SU-DHL-6 (cell line): Measurements from ENCODE around the gene CCDC182.

Experiments
- H2AFZ ChIP-seq: fragments of 200-600 bp; sonication (generic); 2 replicates; pipeline ENCODE4 v1.6.1; 2014; ENCODE audit warnings: low read depth, mild to moderate bottlenecking, moderate library complexity, mixed read lengths, antibody characterized with exemption, low read length; ENCODE audit not compliant: severe bottlenecking
- H3F3A ChIP-seq: fragments of 200-600 bp; shearing (Covaris generic); 2 replicates; pipeline ENCODE4 v1.6.0; 2016; ENCODE audit warnings: antibody characterized with exemption, mild to moderate bottlenecking; ENCODE audit not compliant: insufficient read depth
- H3K27ac ChIP-seq: fragments of 200-600 bp; sonication (generic); 2 replicates; pipeline ENCODE4 v1.5.1; 2016; ENCODE audit warnings: low read depth, mild to moderate bottlenecking, low read length, moderate library complexity, mixed read lengths
- H3K27me3 ChIP-seq: fragments of 200-600 bp; sonication (generic), shearing (Covaris generic); 2 replicates; pipeline ENCODE4 v1.6.0; 2014; ENCODE audit warnings: mild to moderate bottlenecking, low read length
- H3K36me3 ChIP-seq: fragments of 200-600 bp; sonication (generic); 2 replicates; pipeline ENCODE4 v1.6.1; 2014; ENCODE audit warnings: mild to moderate bottlenecking, low read length, mixed read lengths
- H3K4me2 ChIP-seq: fragments of 300-600, 200-600 bp; shearing (Covaris generic), sonication (generic); 2 replicates; pipeline ENCODE4 v1.6.0; 2014; ENCODE audit warnings: low read length, low read depth, mild to moderate bottlenecking; ENCODE audit not compliant: poor library complexity, severe bottlenecking
- H3K4me3 ChIP-seq: fragments of 200-600 bp; sonication (generic); 2 replicates; pipeline ENCODE4 v1.5.1; 2014; ENCODE audit warnings: antibody characterized with exemption, low read length, mild to moderate bottlenecking, mixed read lengths; ENCODE audit not compliant: insufficient read depth, poor library complexity, severe bottlenecking
- H3K79me2 ChIP-seq: fragments of 200-600 bp; sonication (generic); 2 replicates; pipeline ENCODE4 v1.6.1; 2014; ENCODE audit warnings: mild to moderate bottlenecking, low read length, moderate library complexity; ENCODE audit not compliant: insufficient read depth
- H3K9ac ChIP-seq: fragments of 200-600 bp; sonication (generic); 2 replicates; pipeline ENCODE4 v1.7.0; 2014; ENCODE audit warnings: mild to moderate bottlenecking, low read length
- H3K9me2 ChIP-seq: fragments of 200-600 bp; sonication (generic); replicated peaks from 2 replicates; pipeline ENCODE4 v1.6.1; 2014; ENCODE audit warnings: low read length; ENCODE audit not compliant: insufficient read depth
- H3K9me3 ChIP-seq: fragments of 200-600 bp; sonication (generic); 2 replicates; pipeline ENCODE4 v1.6.1; 2014; ENCODE audit warnings: low read length, mixed read lengths; ENCODE audit not compliant: insufficient read depth
- H4K20me1 ChIP-seq: fragments of 200-600 bp; sonication (generic); 2 replicates; pipeline ENCODE4 v1.6.1; 2014; ENCODE audit warnings: low read depth, mild to moderate bottlenecking, antibody characterized with exemption, low read length, moderate library complexity, mixed read lengths
- EZH2phosphoT487 ChIP-seq: fragments of 200-600 bp; sonication (generic), shearing (Covaris generic); conservative IDR thresholded peaks from 2 replicates; pipeline ENCODE4 v1.6.1; 2018; ENCODE audit warnings: mild to moderate bottlenecking, antibody characterized with exemption, low read length, moderate library complexity, mixed read lengths
- TF ChIP-seq, protein P1 (sequence below): fragments of 200-600 bp; sonication (generic); IDR thresholded peaks from one replicate; pipeline ENCODE4 v1.5.1; 2017; ENCODE audit warnings: antibody characterized with exemption, mild to moderate bottlenecking, low read length, moderate library complexity; ENCODE audit not compliant: insufficient read depth, poor library complexity, severe bottlenecking

Gene CCDC182

DNA sequence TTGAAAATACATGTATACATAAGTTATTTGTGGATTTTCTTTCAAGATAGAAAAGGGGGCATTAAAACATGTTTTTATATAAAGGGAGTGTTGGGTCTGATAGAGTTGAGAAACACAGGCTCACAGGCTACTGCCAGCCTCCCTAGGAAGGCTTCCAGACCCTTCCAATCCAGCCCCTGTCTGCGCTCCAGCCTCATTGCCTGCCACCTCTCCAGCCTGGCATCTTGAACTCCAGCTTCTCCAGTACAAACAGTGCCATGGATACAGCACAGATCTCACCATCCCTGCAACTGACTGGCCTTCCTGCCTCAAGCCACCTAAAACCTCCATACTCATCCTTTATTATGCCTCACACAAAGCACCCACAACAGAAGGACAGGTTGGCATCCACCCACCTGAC is 40.7 kb downstream of the CCDC182 start:
- Histone ChIP-seq H3K9me2 (no peaks in the 10 kb centered on the region), H3K9ac (no peak overlapping the region), H4K20me1 (no peaks in the 10 kb centered on the region), H3K36me3 (no peaks in the 10 kb centered on the region), H3K27me3 (no peaks in the 10 kb centered on the region), H3K27ac (no peak overlapping the region), H3K4me3 (no peak overlapping the region), H2AFZ (no peak overlapping the region), H3K9me3 (no peaks in the 10 kb centered on the region), H3F3A (no peaks in the 10 kb centered on the region), H3K4me2 (no peak overlapping the region), H3K79me2 (no peaks in the 10 kb centered on the region)
- no peak for TF ChIP-seq EZH2phosphoT487
- TF ChIP-seq, protein P1, sequence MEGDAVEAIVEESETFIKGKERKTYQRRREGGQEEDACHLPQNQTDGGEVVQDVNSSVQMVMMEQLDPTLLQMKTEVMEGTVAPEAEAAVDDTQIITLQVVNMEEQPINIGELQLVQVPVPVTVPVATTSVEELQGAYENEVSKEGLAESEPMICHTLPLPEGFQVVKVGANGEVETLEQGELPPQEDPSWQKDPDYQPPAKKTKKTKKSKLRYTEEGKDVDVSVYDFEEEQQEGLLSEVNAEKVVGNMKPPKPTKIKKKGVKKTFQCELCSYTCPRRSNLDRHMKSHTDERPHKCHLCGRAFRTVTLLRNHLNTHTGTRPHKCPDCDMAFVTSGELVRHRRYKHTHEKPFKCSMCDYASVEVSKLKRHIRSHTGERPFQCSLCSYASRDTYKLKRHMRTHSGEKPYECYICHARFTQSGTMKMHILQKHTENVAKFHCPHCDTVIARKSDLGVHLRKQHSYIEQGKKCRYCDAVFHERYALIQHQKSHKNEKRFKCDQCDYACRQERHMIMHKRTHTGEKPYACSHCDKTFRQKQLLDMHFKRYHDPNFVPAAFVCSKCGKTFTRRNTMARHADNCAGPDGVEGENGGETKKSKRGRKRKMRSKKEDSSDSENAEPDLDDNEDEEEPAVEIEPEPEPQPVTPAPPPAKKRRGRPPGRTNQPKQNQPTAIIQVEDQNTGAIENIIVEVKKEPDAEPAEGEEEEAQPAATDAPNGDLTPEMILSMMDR = no peak

DNA sequence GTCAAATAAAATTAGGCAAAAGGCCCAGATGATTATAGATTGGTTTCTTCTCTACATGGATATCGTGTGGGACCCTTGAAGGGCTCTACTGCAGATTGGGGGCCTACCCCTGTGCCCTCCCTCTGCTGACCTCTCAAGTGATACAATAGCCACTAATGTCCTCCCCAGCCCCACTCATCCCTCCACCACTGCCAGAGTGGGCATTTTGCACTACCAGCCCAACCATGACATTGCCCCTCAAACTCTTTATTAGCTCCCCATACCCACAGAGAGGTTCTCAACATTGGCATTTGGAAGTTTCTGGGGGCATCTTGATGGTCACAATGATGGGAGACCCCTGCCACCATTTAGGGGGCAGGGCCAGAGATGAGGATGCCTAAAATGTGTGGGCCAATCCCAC is 41.8 kb downstream of the CCDC182 start:
- Histone ChIP-seq H3K9me2 (no peaks in the 10 kb centered on the region), H3K9me3 (no peaks in the 10 kb centered on the region), H3K27ac (no peak overlapping the region), H4K20me1 (no peaks in the 10 kb centered on the region), H3F3A (no peaks in the 10 kb centered on the region), H3K4me2 (no peak overlapping the region), H3K27me3 (no peaks in the 10 kb centered on the region), H2AFZ (no peak overlapping the region), H3K79me2 (no peaks in the 10 kb centered on the region), H3K4me3 (no peak overlapping the region), H3K36me3 (no peaks in the 10 kb centered on the region), H3K9ac (no peak overlapping the region)
- TF ChIP-seq EZH2phosphoT487 = no peak
- TF ChIP-seq, protein P1 = no peak

DNA sequence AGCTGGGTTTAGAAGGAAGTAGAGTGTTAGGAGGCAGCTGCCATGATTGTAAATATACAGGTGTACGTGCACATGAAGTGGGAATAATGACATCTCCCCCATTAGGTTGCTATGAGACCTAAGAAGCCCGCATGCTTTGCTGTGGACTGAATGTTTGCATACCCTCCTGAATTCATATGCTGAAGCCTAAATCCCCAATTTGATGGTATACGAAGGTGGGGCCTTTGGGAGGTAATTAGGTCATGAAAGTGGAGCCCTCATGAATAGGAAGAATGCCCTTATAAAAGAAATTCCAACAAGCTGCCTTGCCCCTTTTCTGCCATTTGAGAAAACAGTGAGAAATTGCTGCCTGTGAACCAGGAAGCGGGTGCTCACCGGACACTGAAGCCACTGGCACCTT is 44.0 kb downstream of the CCDC182 start:
- Histone ChIP-seq H3K27ac (no peak overlapping the region), H3K27me3 (no peaks in the 10 kb centered on the region), H3F3A (no peaks in the 10 kb centered on the region), H3K4me3 (no peak overlapping the region), H3K36me3 (no peaks in the 10 kb centered on the region), H3K79me2 (no peaks in the 10 kb centered on the region), H2AFZ (no peak overlapping the region), H3K4me2 (no peak overlapping the region), H3K9me2 (no peaks in the 10 kb centered on the region), H3K9ac (no peak overlapping the region), H4K20me1 (no peaks in the 10 kb centered on the region), H3K9me3 (no peaks in the 10 kb centered on the region)
- TF ChIP-seq EZH2phosphoT487 = no peak
- TF ChIP-seq, protein P1 = no peak

DNA sequence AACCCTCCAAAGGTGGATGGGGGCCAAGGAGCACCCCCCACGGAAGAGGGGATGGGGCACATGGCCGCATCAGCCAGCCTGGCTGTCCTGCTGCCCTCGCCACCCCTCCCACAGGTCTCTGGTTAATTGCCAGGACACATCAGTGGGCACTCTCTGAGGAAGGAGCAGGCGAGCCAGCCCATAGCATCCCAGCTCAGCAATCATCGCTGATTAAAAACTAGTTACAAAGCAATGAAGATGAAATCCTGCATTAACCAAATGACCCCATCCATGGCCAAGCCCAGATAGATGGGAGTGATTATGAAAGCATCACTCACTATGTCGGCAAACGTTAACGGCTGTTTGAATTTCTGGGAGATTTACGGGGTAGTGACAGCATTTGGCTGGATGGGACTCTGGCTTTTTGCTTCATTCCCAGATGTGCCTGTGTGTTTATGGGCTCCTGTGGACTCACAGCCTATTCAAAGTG is 45.3 kb downstream of the CCDC182 start:
- H3K9me2 ChIP-seq = no peaks in the 10 kb centered on the region
- H3K9me3 ChIP-seq = no peaks in the 10 kb centered on the region
- no peak overlapping the region for H3K4me2 ChIP-seq
- H2AFZ ChIP-seq = no peak overlapping the region
- no peaks in the 10 kb centered on the region for H3F3A ChIP-seq
- H3K27me3 ChIP-seq = no peaks in the 10 kb centered on the region
- H3K79me2 ChIP-seq = no peaks in the 10 kb centered on the region
- H3K27ac ChIP-seq = no peak overlapping the region
- no peak for TF ChIP-seq EZH2phosphoT487
- TF ChIP-seq, protein P1 = no peak
- no peaks in the 10 kb centered on the region for H3K36me3 ChIP-seq
- no peaks in the 10 kb centered on the region for H4K20me1 ChIP-seq
- H3K9ac ChIP-seq = no peak overlapping the region
- no peak overlapping the region for H3K4me3 ChIP-seq
